ENCODE data around the gene ZDHHC20. TPM values are rescaled to one million over a fixed set of nuclear protein-coding genes. Genes with fewer than 3 reads are reported as not detected.

ZDHHC20 gene
- total RNA-seq, 1 donor from 2014 or later = 20.2 TPM

DNA sequence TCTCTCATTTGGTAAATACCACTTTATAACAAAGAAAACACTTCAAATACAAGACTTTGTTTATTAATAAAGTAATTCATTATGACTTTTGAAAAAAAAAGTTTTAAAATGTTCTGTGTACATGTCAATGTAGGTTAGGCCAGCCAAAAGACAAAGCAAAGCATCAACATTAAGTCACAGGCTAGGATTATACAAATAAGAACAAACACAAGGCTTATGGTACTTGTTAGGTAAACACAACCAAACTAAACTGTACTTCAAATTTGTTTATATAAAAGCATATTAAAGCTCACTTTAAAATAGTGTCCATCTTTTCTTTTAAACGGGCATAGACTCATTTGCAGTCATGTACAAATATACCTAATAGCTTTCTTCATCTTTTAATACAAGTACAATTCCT is 86.6 kb downstream of the ZDHHC20 start:
- no peak for DNase-seq (ENCODE audit: low spot score)
- intact Hi-C loops (cut with DNase I) = no loop called here

DNA sequence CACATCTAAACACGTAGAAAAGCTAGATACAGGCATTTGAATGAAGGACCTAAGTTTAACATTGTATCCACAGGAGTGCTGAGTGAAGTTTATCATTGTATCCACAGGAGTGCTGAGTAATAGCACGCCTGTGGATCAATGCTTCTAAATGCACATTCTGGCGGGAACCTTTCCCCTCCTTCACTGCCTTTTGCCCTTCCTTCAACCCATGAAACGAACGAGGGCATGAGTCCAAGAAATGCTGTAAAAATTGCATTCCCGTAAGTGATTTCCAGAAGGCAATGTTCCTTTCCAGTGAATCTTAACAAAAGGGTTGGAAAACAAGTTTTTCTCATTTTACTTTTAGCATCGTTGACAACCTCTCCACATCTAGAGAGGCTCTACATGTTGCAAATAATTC is 88.1 kb downstream of the ZDHHC20 start:
- intact Hi-C loops (cut with DNase I) = no loop called here
- no peak for DNase-seq (ENCODE audit: low spot score)

DNA sequence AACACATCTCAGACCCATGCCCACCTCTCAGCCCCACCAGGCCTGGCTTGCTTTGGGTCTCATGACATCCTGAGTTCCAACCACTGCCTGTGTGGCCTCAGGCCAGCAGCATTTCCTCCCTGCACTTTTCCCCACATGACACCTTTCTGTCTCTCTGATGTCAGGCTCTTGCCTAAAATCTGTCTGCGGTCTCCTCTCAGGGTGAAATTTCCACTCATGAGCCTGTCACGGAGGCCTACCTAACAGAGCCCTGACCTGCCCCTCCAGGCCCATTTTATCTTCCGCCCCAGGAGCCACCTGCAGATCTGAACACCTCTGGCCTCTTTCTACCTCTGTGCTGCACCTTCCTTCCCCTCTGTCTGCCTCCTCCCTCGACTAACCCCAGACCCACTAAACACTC is 93.5 kb downstream of the ZDHHC20 start:
- no peak for DNase-seq (ENCODE audit: low spot score)
- intact Hi-C loops (cut with DNase I) = no loop called here

DNA sequence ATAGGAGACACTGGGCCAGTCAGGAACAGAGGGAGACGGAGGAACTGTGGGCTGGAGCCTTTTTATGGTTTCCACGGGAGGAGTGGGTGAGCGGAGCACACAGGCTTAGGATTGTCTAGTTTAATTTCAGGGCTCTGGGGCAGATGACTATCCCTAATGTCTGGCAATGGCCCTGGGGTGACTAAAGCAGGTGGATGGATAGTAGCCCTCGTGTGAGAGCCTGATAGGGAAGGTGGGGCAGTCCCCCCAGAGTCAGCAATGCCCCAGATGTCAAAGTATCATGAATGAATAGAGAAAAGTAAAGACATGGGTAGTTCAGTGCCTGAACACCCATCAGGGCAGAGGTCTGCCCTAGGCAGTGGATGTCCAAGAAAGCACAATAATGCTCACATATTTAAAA is 94.2 kb downstream of the ZDHHC20 start:
- no peak for DNase-seq (ENCODE audit: low spot score)
- intact Hi-C loops (cut with DNase I) = no loop called here

DNA sequence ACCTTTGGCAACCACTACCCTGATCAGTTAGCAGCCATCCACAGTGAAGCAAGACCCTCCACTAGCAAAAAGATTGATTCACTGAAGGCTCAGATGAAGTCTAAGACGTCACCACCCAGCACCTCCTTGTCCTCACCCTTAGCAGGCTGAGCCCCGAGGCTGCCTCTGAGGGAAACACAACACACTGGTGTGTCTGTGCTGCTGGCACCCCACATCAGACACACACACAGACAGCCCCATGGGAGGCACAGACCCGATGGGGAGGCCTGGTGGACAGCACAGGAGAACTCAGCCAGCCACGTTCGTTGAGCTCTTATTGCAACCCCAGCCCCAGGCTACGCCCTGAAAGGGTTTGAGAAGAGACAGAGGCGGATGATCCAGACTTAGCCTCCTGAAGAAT is 94.7 kb downstream of the ZDHHC20 start:
- intact Hi-C loops (cut with DNase I) = no loop called here
- DNase-seq (ENCODE audit: low spot score) = no peak

DNA sequence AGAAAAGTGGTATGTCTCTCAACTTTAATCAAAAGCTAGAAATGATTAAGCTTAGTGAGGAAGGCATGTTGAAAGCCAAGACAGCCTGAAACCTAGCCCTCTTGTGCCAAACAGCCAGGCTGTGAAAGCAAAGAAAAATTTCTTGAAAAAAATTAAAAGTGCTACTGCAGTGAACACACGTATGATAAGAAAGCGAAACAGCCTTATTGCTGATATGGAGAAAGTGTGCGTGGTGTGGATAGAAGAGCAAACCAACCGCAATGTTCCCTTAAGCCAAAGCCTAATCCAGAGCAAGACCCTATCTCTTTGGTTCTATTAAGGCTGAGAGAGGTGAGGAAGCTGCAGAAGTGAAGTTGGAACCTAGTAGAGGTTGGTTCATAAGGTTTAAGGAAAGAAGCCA is 96.4 kb downstream of the ZDHHC20 start:
- no peak for DNase-seq (ENCODE audit: low spot score)
- intact Hi-C loops (cut with DNase I) = no loop called here

DNA sequence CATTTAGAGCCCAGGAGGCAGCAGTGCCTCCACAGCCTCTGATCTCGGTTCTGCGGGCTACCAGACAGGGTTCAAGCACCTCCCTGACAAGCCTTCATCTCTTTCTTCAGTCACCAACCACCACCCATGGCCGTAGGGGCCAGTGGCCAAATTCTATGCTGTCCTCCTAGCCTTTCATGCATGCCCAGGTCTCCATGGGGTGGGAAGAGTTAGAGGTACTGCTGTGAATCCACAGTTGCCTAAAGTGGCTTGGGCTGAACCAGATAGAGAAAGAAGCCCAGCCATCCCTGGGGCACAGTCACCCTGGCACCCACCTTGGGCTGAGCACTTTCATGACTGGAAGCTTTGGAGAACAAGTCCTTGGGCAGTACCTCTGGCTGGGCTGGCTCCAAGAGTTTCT is 97.4 kb downstream of the ZDHHC20 start:
- no peak for DNase-seq (ENCODE audit: low spot score)
- intact Hi-C loops (cut with DNase I) = no loop called here

DNA sequence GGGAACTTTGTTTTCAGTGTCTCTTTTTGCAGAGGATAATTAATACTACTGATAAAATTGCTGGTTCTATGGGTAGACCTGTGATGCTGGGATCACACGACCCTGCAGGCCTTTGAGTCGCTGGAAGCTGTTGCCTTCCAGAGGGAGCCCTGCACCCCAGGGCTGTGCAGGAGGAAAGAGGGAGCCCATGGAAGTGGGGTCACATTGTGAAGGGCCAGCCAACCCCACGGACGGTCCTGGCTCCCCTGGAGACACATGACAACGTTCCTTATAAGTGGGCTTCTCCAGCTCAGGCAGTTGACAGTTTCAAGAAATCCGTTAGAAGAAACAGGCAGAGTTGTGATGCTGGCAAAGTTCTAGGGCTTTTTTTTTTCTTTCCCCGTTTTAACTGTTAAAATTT is 98.0 kb downstream of the ZDHHC20 start:
- DNase-seq (ENCODE audit: low spot score) = no peak
- intact Hi-C loops (cut with DNase I) = no loop called here

DNA sequence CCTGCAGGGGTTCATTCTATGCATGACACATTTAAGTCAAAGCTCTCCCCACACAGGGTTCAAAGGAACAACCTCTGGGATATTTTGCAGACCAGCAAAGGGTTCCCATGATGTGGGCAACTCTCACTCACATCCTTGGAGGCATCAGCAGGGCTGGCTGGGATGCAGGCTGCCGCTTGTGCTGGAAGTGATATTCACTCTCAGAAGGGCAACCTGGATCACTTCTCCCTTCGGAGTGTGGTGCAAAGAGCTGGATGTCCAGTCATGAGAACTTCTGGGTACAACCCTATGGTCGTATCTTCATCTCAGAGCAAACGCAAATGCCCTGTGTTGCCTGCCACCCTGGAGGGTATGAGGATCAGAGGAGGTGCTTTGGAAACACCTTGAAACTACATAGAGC is 98.6 kb downstream of the ZDHHC20 start:
- intact Hi-C loops (cut with DNase I) = no loop called here

DNA sequence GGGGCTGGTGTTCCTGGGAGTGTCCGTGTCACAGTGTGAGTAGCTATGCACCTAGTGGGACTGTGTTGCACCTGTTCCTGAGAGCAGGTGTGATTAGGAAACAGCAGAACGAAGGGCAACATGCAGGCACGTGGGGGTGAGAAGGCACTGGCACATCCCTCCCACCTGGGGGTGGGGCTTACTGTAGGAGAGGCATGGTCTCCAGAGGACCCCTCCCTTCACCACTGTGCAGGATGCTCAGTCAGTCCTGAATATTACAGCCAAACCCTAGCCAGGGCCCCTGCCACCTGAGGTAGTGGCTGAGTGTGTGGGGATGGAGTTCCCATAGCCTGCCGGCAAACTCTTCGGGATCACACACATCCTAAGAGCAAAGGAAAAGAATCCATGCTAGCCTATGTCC is 99.2 kb downstream of the ZDHHC20 start:
- intact Hi-C loops (cut with DNase I) = no loop called here
- DNase-seq (ENCODE audit: low spot score) = no peak

More for the DNA sequence above, 98.6 kb downstream of the ZDHHC20 start:
- no peak for DNase-seq (ENCODE audit: low spot score)

DNA sequence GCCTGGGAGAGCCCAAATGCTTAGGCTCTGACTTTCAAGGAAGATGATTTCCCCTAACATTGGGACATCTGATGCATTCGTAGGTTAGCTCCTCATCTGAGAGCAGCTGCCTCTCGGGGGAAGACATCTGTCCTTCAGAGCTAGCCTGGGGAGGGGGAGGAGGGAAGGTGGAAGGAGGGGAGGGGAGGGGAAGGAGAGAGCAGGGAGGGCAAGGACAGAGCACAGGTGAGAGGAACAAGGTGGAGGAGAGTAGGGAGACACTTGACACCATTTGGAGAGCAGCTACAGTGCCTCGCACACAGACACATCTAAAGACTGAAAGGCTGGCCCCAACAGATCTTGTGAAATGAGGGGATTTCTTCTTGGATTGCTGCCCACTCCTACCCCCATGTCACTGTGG is 103.8 kb downstream of the ZDHHC20 start:
- intact Hi-C loops (cut with DNase I) = no loop called here
- DNase-seq (ENCODE audit: low spot score) = no peak

DNA sequence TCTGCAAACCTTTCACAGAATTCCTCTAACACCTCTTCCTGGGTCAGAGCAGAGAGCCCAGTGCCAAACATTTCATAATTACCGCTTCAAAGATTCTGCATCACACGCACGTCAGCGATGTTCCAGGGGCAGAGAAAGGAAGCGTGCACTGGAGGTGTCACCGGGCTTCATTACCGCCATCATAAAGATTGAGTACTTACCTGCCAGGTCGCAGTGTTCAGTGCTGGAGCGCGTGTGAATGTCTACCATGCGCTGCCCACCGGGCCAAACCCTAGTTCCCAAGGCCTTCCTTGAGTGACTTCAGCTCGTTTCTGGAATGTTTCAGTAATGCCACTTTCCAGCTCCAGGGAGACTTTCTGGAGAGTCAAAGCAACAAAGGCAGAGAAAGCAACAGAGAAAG is 104.4 kb downstream of the ZDHHC20 start:
- no peak for DNase-seq (ENCODE audit: low spot score)
- intact Hi-C loops (cut with DNase I) = no loop called here

DNA sequence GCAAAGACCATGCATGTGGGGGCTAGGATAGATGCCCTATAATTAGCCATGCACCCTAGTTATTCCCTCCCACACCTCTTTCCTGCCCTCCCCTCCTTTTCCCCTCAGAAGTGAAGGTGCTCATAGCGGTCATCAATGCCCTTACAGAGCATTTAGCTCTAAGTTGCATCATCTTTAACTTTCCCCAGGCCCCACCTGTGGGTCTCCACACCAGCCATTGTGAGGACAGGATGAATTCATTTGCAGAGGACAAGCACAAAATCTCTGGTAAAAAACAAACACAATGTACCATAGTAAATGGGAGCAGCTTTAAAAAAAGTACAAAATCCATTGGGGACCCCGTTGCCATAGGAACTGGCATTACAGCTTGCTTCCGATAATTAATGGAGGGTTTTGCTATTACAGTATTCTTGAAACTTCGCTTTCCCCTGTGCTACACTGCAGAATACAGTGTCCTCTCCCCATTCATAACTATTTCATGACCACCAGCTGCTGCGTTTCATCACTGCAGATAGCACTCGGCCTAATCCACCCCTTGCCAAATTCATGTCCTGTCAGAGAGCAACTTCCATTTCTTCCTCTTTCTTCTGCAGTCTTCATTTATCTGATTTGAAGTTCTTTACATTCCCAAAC is 110.5 kb downstream of the ZDHHC20 start:
- intact Hi-C loops (cut with DNase I) = no loop called here
- DNase-seq (ENCODE audit: low spot score) = no peak

DNA sequence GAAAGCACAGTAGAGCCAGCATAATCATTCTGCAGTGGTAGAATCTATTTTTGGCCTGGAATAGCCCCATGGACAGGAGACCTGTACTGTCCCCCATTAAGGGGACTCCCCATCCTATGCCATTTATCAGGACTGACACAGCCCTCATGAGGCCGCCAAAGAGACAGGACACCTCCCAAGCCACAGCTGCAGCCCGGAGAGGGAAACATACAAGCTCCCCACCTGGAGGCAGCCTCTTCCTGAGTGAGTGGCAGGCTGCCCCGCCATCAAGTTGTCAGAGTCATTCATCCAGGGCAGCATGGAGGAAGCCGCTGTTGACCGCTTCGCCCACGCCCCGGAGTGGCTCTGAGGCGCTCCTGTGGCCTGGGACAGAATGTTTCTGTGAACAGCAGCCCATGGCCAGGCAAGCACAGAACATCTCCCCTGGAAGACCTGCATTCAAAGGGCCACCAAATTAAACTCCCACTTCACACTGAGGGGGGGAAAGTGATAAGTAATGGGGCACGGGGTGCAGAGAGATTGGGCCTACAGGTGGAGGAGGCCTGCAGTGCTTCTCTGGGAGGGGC is 111.3 kb downstream of the ZDHHC20 start:
- intact Hi-C loops (cut with DNase I) = no loop called here
- peak; percentile 43 for DNase-seq (ENCODE audit: low spot score)

DNA sequence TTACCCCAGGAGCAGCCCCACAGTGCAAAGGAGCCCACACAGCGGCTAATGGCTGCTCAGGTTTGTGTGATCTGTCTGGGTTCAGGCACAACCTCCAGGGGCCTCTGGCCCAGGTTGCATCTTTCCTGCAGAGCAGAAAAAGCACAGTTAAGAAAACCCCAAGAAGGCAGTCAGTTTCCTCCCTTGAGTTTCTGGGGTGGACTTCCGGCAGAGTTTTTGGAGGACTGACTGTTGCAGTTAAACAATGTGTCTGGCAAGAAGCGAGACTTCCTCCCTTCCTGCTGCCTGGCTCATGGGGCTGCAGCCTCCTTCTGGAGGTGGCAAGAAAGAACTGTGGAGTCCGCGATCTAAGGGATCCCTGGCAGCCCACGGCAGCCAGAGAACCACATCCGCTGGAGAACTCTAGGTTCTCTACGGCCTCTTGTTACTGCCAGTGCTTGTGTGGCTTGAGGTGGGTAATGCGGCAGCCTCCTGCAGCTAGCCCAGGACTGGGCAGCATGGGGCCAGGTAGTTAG is 114.4 kb downstream of the ZDHHC20 start:
- intact Hi-C loops (cut with DNase I) = no loop called here

DNA sequence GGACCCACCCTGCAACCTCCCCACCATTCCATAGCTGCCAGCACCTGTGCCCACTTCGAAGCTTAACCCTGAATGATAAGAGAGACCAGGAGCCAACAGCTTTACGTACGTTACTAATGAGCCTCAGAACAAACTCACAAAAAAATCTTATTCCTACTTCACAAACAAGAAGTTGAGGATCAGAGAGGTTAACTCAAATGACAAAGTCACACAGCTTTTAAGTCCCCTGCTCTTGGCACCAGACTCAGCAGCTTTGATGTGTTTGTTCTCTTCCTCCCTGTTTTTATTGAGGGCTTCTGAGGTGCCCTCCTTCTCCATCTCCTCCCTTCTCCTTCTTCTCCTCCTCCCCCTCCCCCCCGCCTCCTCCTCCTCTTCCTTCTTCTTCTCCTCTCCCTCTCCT is 115.4 kb downstream of the ZDHHC20 start:
- DNase-seq (ENCODE audit: low spot score) = no peak
- intact Hi-C loops (cut with DNase I) = no loop called here

More for the DNA sequence above, 114.4 kb downstream of the ZDHHC20 start:
- peak; percentile 69 for DNase-seq (ENCODE audit: low spot score)

DNA sequence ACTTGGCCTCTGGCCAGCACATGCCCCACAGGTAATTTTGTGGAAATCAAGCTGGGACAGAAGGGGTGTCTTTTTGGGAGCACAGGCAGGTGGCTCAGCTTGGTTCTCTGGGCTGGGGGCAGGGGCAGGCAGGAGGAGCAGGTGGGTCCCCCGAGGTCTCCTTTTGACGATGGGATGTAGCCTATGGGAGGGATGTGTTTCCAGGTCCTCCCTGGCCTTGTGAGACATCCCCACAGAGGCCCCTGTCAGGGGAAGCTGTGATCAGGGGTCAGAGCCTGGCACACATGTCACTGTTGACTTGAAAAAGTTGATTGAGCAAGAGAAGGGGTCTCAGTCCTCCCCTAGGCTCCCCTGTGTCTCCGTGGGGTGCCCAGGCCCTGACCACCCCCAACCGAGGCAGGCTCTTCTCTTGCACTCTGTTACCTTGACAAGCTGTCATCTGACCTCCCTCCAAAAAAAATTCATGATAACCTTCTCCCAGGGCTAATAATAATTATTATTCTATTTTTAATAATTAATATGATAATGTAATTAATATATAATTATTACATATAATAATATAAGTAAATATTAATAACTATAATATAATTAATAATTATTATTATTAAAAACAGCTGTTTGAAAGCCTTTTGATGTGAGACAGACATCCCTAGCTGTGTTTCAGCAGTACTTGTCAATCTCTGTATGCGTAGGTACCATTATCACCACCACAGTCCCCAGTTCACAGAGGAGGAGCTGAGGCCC is 116.2 kb downstream of the ZDHHC20 start:
- peak; percentile 10 for DNase-seq (ENCODE audit: low spot score)
- intact Hi-C loops (cut with DNase I) = no loop called here

DNA sequence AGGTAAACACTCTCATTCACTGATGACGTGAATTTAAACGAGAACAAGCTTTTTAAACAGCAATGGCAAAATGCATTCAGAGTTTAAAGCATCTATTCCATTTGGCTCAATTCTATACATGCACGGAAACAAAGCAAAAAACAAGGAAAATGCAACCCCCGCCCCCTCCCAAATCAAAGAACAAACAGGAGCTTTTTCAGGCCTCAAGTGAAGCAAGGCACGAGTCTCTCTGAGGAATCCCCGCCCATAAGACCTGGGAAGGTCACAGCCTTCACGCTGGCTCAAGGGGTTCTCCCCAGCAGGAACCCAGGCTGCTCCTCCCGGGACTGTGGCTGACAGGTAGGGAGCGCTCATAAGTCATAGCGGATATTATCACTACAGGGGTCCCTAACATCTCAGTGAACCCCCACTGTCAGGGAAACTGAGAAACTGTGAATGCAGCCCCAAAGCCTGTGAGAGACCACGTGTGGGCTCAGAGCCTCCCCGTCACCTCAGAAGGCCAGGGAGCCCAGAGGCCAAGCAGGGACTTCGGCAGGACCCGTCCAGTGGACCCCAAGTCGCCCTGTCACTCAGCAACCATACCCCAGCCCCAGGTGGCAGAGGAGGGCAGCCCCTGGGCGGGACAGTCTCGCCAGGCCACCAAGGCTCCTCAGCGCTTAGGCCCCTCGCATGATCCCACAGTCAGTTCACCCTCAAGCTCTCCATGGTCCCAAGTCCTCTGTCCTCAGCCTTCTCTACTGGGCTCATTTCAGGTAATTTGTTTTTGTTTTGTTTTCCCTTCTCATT is 117.3 kb downstream of the ZDHHC20 start:
- DNase-seq (ENCODE audit: low spot score) = peak; percentile 15
- intact Hi-C loops (cut with DNase I) = no loop called here

DNA sequence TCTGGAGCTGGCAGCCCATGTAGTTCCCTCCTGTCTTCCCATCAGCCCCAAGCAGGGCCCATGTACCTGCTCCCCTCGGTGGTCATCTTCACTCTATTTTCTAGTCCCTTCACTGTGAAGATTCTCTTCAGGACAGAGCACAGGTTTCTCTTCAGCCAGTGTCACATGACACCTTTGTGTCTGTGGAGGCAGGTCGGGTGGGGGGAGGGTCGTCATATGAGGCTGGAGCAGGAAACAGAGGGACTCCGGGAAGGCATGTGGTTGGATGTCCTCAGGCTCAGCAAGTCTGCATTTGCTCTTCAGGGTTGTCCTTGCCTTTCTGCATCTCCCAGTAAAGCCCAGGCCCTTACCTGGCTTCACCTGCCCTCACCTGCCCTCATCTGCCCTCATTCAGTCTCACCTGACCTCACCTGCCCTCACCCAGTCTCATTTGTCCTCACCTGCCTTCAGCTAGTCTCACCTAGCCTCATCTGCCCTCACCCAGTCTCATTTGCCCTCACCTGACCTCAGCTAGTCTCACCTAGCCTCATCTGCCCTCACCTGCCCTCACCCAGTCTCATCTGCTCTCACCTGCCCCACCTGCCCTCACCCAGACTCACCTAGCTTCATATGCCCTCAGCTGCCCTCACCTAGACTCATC is 120.3 kb downstream of the ZDHHC20 start:
- intact Hi-C loops (cut with DNase I) = no loop called here
- DNase-seq (ENCODE audit: low spot score) = no peak

DNA sequence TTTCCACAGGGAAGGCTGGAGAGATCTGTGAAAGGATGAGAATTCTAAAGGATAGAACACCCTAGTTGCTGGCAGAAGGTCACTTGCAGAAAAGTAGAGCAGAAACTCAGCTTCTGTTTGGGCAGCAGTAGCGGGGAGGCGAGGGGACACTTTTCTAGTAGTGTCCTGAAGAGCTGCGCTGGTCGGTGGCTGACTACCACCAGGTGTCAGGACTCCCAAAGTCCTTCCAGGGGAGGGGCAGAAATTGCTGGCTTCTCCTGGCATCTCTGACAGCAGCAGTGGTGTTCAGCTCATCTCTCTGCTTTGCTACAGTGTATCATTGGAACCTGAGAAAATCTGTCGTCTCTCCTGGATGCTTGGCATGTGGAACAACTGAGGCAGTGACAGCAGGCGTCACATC is 120.9 kb downstream of the ZDHHC20 start:
- DNase-seq (ENCODE audit: low spot score) = no peak
- intact Hi-C loops (cut with DNase I) = no loop called here
